ENCODE data around the gene NOS1AP.
"Not testable (repeated sequence)": the region's sequence is repeated elsewhere in the genome, so short reads cannot be mapped to it uniquely, and the experiment has no call there.

Gene NOS1AP

GRCh38 chr1:162200096-162200847 is 130.8 kb downstream of the NOS1AP start:
- no peak overlapping the region for H3K27ac ChIP-seq (ENCODE audit: low read depth, low read length)
- TF ChIP-seq EZH2phosphoT487 (IDR thresholded peaks at IDR 0.05; ENCODE audit: borderline replicate concordance, low read length), result no peak
- TF ChIP-seq CTCF (IDR thresholded peaks at IDR 0.05; ENCODE audit: low read depth, low read length, poor library complexity, severe bottlenecking), result no peak

GRCh38 chr1:162201062-162201461 is 131.6 kb downstream of the NOS1AP start:
- not testable (repeated sequence) for H3K4me2 ChIP-seq (ENCODE audit: low read length); H3K36me3 ChIP-seq (ENCODE audit: control insufficient read depth, low read length); H3F3A ChIP-seq (ENCODE audit: control insufficient read depth, insufficient read depth); H3K79me2 ChIP-seq (ENCODE audit: control insufficient read depth, low read length); H3K4me3 ChIP-seq (ENCODE audit: low read length); H3K9me2 ChIP-seq (replicated peaks; ENCODE audit: control insufficient read depth, low read length); H3K4me1 ChIP-seq (ENCODE audit: control insufficient read depth, low read length); H3K27me3 ChIP-seq (ENCODE audit: control insufficient read depth, low read length); H3K9me3 ChIP-seq (ENCODE audit: control insufficient read depth, insufficient read depth, low read length); H3K27ac ChIP-seq (ENCODE audit: low read depth, low read length); H4K20me1 ChIP-seq (ENCODE audit: control insufficient read depth, insufficient read depth, low read depth, low read length)

More at GRCh38 chr1:162200096-162200847, 130.8 kb downstream of the NOS1AP start:
- no peaks in the 10 kb centered on the region for H4K20me1 ChIP-seq (ENCODE audit: control insufficient read depth, insufficient read depth, low read depth, low read length)
- no peaks in the 10 kb centered on the region for H3K9me2 ChIP-seq (replicated peaks; ENCODE audit: control insufficient read depth, low read length)
- H3K9me3 ChIP-seq (ENCODE audit: control insufficient read depth, insufficient read depth, low read length), result no peaks in the 10 kb centered on the region
- no peaks in the 10 kb centered on the region for H3K36me3 ChIP-seq (ENCODE audit: control insufficient read depth, low read length)
- H3K4me3 ChIP-seq (ENCODE audit: low read length), result no peak overlapping the region
- no peaks in the 10 kb centered on the region for H3K79me2 ChIP-seq (ENCODE audit: control insufficient read depth, low read length)
- no peaks in the 10 kb centered on the region for H3K27me3 ChIP-seq (ENCODE audit: control insufficient read depth, low read length)
- H3F3A ChIP-seq (ENCODE audit: control insufficient read depth, insufficient read depth), result no peaks in the 10 kb centered on the region
- H3K4me1 ChIP-seq (ENCODE audit: control insufficient read depth, low read length), result no peaks in the 10 kb centered on the region
- H3K4me2 ChIP-seq (ENCODE audit: low read length), result no peak overlapping the region

GRCh38 chr1:162204129-162204822 is 134.8 kb downstream of the NOS1AP start:
- H3K27ac ChIP-seq (ENCODE audit: low read depth, low read length), result no peak overlapping the region
- no peaks in the 10 kb centered on the region for H3K27me3 ChIP-seq (ENCODE audit: control insufficient read depth, low read length)
- H3K4me3 ChIP-seq (ENCODE audit: low read length), result no peak overlapping the region
- no peaks in the 10 kb centered on the region for H3K36me3 ChIP-seq (ENCODE audit: control insufficient read depth, low read length)
- no peaks in the 10 kb centered on the region for H3K79me2 ChIP-seq (ENCODE audit: control insufficient read depth, low read length)
- no peaks in the 10 kb centered on the region for H3K9me2 ChIP-seq (replicated peaks; ENCODE audit: control insufficient read depth, low read length)
- no peaks in the 10 kb centered on the region for H3F3A ChIP-seq (ENCODE audit: control insufficient read depth, insufficient read depth)
- TF ChIP-seq CTCF (IDR thresholded peaks at IDR 0.05; ENCODE audit: low read depth, low read length, poor library complexity, severe bottlenecking) (no peak), EZH2phosphoT487 (IDR thresholded peaks at IDR 0.05; ENCODE audit: borderline replicate concordance, low read length) (no peak)
- no peaks in the 10 kb centered on the region for H3K9me3 ChIP-seq (ENCODE audit: control insufficient read depth, insufficient read depth, low read length)
- H4K20me1 ChIP-seq (ENCODE audit: control insufficient read depth, insufficient read depth, low read depth, low read length), result no peaks in the 10 kb centered on the region
- no peak overlapping the region for H3K4me2 ChIP-seq (ENCODE audit: low read length)
- H3K4me1 ChIP-seq (ENCODE audit: control insufficient read depth, low read length), result no peaks in the 10 kb centered on the region

GRCh38 chr1:162204823-162205155 is 135.3 kb downstream of the NOS1AP start:
- Histone ChIP-seq H3K79me2 (ENCODE audit: control insufficient read depth, low read length) (no peaks in the 10 kb centered on the region), H4K20me1 (ENCODE audit: control insufficient read depth, insufficient read depth, low read depth, low read length) (no peaks in the 10 kb centered on the region), H3K9me3 (ENCODE audit: control insufficient read depth, insufficient read depth, low read length) (no peaks in the 10 kb centered on the region), H3K36me3 (ENCODE audit: control insufficient read depth, low read length) (no peaks in the 10 kb centered on the region), H3K9me2 (replicated peaks; ENCODE audit: control insufficient read depth, low read length) (no peaks in the 10 kb centered on the region), H3F3A (ENCODE audit: control insufficient read depth, insufficient read depth) (no peaks in the 10 kb centered on the region), H3K4me1 (ENCODE audit: control insufficient read depth, low read length) (no peaks in the 10 kb centered on the region), H3K27ac (ENCODE audit: low read depth, low read length) (no peak overlapping the region), H3K27me3 (ENCODE audit: control insufficient read depth, low read length) (no peaks in the 10 kb centered on the region), H3K4me3 (ENCODE audit: low read length) (no peak overlapping the region), H3K4me2 (ENCODE audit: low read length) (no peak overlapping the region)
- TF ChIP-seq CTCF (IDR thresholded peaks at IDR 0.05; ENCODE audit: low read depth, low read length, poor library complexity, severe bottlenecking), result no peak
- no peak for TF ChIP-seq EZH2phosphoT487 (IDR thresholded peaks at IDR 0.05; ENCODE audit: borderline replicate concordance, low read length)

Measured in DOHH2 (cell line).